H9 (cell line): ENCODE measurements around the gene CSTPP1. TPM values are rescaled to one million over a fixed set of nuclear protein-coding genes. Genes with fewer than 3 reads are reported as not detected.

Source experiments
- DNase-seq: peaks from one replicate; pipeline ENCODE4 v3.0.0-alpha.2; 2017
- H2AFZ ChIP-seq: one replicate; pipeline ENCODE4 v1.6.1; 2013; ENCODE audit warnings: mild to moderate bottlenecking, low read length, control low read depth, moderate library complexity
- H2AK5ac ChIP-seq: 2 replicates; pipeline ENCODE4 v1.6.1; 2013; ENCODE audit warnings: low read length, control low read depth, mixed read lengths; ENCODE audit not compliant: insufficient read length
- H2BK120ac ChIP-seq: one replicate; pipeline ENCODE4 v1.6.1; 2013; ENCODE audit warnings: low read depth, mild to moderate bottlenecking, low read length, control low read depth, inconsistent platforms; ENCODE audit not compliant: poor library complexity, severe bottlenecking
- H2BK12ac ChIP-seq: 2 replicates; pipeline ENCODE4 v1.6.1; 2013; ENCODE audit warnings: low read length, control low read depth, mixed read lengths, low read depth; ENCODE audit not compliant: insufficient read length
- H2BK15ac ChIP-seq: 2 replicates; pipeline ENCODE4 v1.6.1; 2013; ENCODE audit warnings: low read depth, low read length, control low read depth
- H2BK20ac ChIP-seq: one replicate; pipeline ENCODE4 v1.6.1; 2013; ENCODE audit warnings: low read depth, mild to moderate bottlenecking, low read length, control low read depth, inconsistent platforms; ENCODE audit not compliant: poor library complexity, severe bottlenecking
- H2BK5ac ChIP-seq: 2 replicates; pipeline ENCODE4 v1.6.1; 2013; ENCODE audit warnings: low read length, control low read depth, mixed read lengths; ENCODE audit not compliant: insufficient read length
- H3K14ac ChIP-seq: 2 replicates; pipeline ENCODE4 v1.6.1; 2013; ENCODE audit warnings: low read length, control low read depth; ENCODE audit not compliant: insufficient read depth
- H3K18ac ChIP-seq: 2 replicates; pipeline ENCODE4 v1.6.1; 2013; ENCODE audit warnings: low read depth, mild to moderate bottlenecking, mixed read lengths, low read length, control low read depth; ENCODE audit not compliant: insufficient read length
- H3K23ac ChIP-seq: 2 replicates; pipeline ENCODE4 v1.6.1; 2013; ENCODE audit warnings: low read length, control low read depth, mixed read lengths, low read depth; ENCODE audit not compliant: insufficient read length
- H3K23me2 ChIP-seq: 2 replicates; pipeline ENCODE4 v1.6.1; 2013; ENCODE audit warnings: low read depth, mild to moderate bottlenecking, mixed read lengths, low read length, control low read depth; ENCODE audit not compliant: insufficient read length, poor library complexity, severe bottlenecking
- H3K27ac ChIP-seq: 2 replicates; pipeline ENCODE4 v1.5.1; 2013; ENCODE audit warnings: low read length, control low read depth, mixed read lengths, low read depth; ENCODE audit not compliant: insufficient read length
- H3K27me3 ChIP-seq: 2 replicates; pipeline ENCODE4 v1.6.1; 2013; ENCODE audit warnings: low read length, control low read depth, inconsistent platforms; ENCODE audit not compliant: insufficient read depth
- H3K4ac ChIP-seq: 2 replicates; pipeline ENCODE4 v1.6.1; 2013; ENCODE audit warnings: low read depth, mild to moderate bottlenecking, control low read depth, inconsistent platforms, low read length, moderate library complexity
- H3K4me1 ChIP-seq: 2 replicates; pipeline ENCODE4 v1.6.1; 2013; ENCODE audit warnings: low read length, control low read depth, inconsistent platforms; ENCODE audit not compliant: insufficient read depth
- H3K4me2 ChIP-seq: 2 replicates; pipeline ENCODE4 v1.6.1; 2013; ENCODE audit warnings: low read length, control low read depth, mixed read lengths; ENCODE audit not compliant: insufficient read length, insufficient read depth
- H3K56ac ChIP-seq: 2 replicates; pipeline ENCODE4 v1.6.1; 2013; ENCODE audit warnings: low read depth, mild to moderate bottlenecking, mixed read lengths, low read length, control low read depth; ENCODE audit not compliant: insufficient read length
- H3K79me1 ChIP-seq: 2 replicates; pipeline ENCODE4 v1.6.1; 2013; ENCODE audit warnings: low read depth, mild to moderate bottlenecking, moderate library complexity, low read length, control low read depth, inconsistent platforms; ENCODE audit not compliant: insufficient read depth, poor library complexity, severe bottlenecking
- H3K79me2 ChIP-seq: 2 replicates; pipeline ENCODE4 v1.6.1; 2013; ENCODE audit warnings: low read length, control low read depth, inconsistent platforms; ENCODE audit not compliant: insufficient read depth
- H3K9ac ChIP-seq: 2 replicates; pipeline ENCODE4 v1.6.1; 2013; ENCODE audit warnings: low read length, control low read depth, mixed read lengths; ENCODE audit not compliant: insufficient read length; ENCODE audit errors: extremely low read depth
- H3K9me3 ChIP-seq: one replicate; pipeline ENCODE4 v1.6.1; 2013; ENCODE audit warnings: low read depth, low read length, inconsistent platforms; ENCODE audit not compliant: control insufficient read depth
- H3T11ph ChIP-seq: one replicate; pipeline ENCODE4 v1.6.1; 2013; ENCODE audit warnings: mild to moderate bottlenecking, low read length, control low read depth, inconsistent platforms
- H4K20me1 ChIP-seq: one replicate; pipeline ENCODE4 v1.6.1; 2013; ENCODE audit not compliant: control insufficient read depth, insufficient read length, insufficient read depth
- H4K5ac ChIP-seq: 2 replicates; pipeline ENCODE4 v1.6.1; 2013; ENCODE audit warnings: low read depth, mild to moderate bottlenecking, mixed read lengths, low read length, control low read depth; ENCODE audit not compliant: insufficient read length
- H4K8ac ChIP-seq: replicated peaks from 2 replicates; pipeline ENCODE4 v1.6.1; 2013; ENCODE audit warnings: low read length, control low read depth, mixed read lengths, low read depth; ENCODE audit not compliant: insufficient read length
- H4K91ac ChIP-seq: 2 replicates; pipeline ENCODE4 v1.6.1; 2013; ENCODE audit warnings: low read depth, mild to moderate bottlenecking, moderate library complexity, mixed read lengths, low read length, control low read depth; ENCODE audit not compliant: insufficient read length
- H3K27ac Mint-ChIP-seq, 3 experiments: 2 replicates in 2 of 3; 3 replicates in 1 of 3; pipeline ENCODE4 v1.8.0; 2020 to 2021; ENCODE audit warnings: mixed read lengths in 3 of 3, mild to moderate bottlenecking in 1 of 3, moderate library complexity in 1 of 3
- H3K27me3 Mint-ChIP-seq: 2 replicates; pipeline ENCODE4 v1.8.0; 2021; ENCODE audit warnings: low read depth, mild to moderate bottlenecking, moderate library complexity, mixed read lengths
- H3K36me3 Mint-ChIP-seq, 3 experiments: 2 replicates in 2 of 3; 3 replicates in 1 of 3; pipeline ENCODE4 v1.8.0; 2020 to 2021; ENCODE audit warnings: low read depth in 3 of 3, mixed read lengths in 3 of 3; ENCODE audit not compliant: insufficient read depth in 1 of 3
- H3K4me1 Mint-ChIP-seq, 2 experiments: 2 replicates each; pipeline ENCODE4 v1.8.0; 2020; ENCODE audit warnings: mixed read lengths in 2 of 2
- H3K4me3 Mint-ChIP-seq, 2 experiments: 2 replicates in 1 of 2; 3 replicates in 1 of 2; pipeline ENCODE4 v1.8.0; 2020 to 2021; ENCODE audit warnings: mild to moderate bottlenecking in 2 of 2, mixed read lengths in 2 of 2, moderate library complexity in 1 of 2
- H3K9me3 Mint-ChIP-seq, 2 experiments: 2 replicates in 1 of 2; 3 replicates in 1 of 2; pipeline ENCODE4 v1.8.0; 2020; ENCODE audit warnings: mild to moderate bottlenecking in 2 of 2, mixed read lengths in 2 of 2, moderate library complexity in 1 of 2
- WGBS: extraction: QIAGEN DNeasy Blood & Tissue Kit; methylation state at CpG from one replicate; pipeline ENCODE4 v1.1.7; 2013; ENCODE audit warnings: missing lambda C conversion rate, low lambda C conversion rate, mixed read lengths; ENCODE audit not compliant: insufficient read length; ENCODE audit errors: extremely low coverage; 5-methylcytosine and 5-hydroxymethylcytosine counted together
- total RNA-seq: library from RNA; stranded (reverse); gene quantifications from 2 replicates; pipeline ENCODE4 v1.2.1, GENCODE V29; 2021
- TF ChIP-seq, protein P1 (sequence below): fragments of 200-600 bp; sonication (generic); conservative IDR thresholded peaks from 3 replicates; pipeline ENCODE4 v1.8.0; 2021; ENCODE audit warnings: antibody characterized with exemption, mild to moderate bottlenecking

Gene CSTPP1
- total RNA-seq, 1 experiment from 2014 or later = 21.2 TPM

DNA sequence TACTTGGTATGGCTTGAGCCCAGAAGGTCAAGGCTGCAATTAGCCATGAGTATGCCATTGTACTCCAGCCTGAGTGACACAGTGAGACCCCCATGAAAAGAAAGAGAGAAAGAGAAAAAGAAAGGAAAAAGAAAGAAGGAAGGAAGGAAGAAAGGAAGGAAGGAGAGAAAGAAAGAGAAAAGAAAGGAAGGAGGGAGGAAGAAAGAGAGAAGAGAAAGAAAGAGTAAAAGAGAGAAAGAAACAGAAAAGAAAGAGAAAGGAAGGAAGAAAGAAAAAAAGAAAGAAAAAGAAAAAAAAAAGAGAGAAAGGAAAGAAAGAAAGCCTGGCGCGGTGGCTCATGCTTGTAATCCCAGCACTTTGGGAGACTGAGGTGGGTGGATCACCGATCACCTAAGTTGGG, 77.5 kb downstream of the CSTPP1 start:
- no peak overlapping the region for H4K8ac ChIP-seq
- no peaks in the 10 kb centered on the region for H3K23me2 ChIP-seq
- Mint-ChIP-seq H3K27ac (peak overlapping the region; percentile 37 to 73 (median 51); a peak in 2 of 7 replicates), H3K9me3 (no peaks in the 10 kb centered on the region; a peak in 1 of 5 replicates), H3K4me1 (peaks cover 6 to 11% of the 10 kb centered on the region in 2 experiments; a peak in 3 of 4 replicates), H3K27me3 (no peaks in the 10 kb centered on the region), H3K4me3 (no peak overlapping the region), H3K36me3 (no peaks in the 10 kb centered on the region)
- no peak overlapping the region for H2BK120ac ChIP-seq
- H3K4ac ChIP-seq = no peak overlapping the region
- H3K79me1 ChIP-seq = no peaks in the 10 kb centered on the region
- no peak overlapping the region for H2BK20ac ChIP-seq
- H3K9ac ChIP-seq = no peak overlapping the region
- no peak overlapping the region for H3K23ac ChIP-seq
- no peak overlapping the region for H3K18ac ChIP-seq
- no peak overlapping the region for H2BK15ac ChIP-seq
- no peak overlapping the region for H2AK5ac ChIP-seq
- no peak for DNase-seq
- no peak overlapping the region for H3T11ph ChIP-seq
- no peak overlapping the region for H2BK5ac ChIP-seq
- H3K4me1 ChIP-seq = no peaks in the 10 kb centered on the region
- H2BK12ac ChIP-seq = no peak overlapping the region
- H4K91ac ChIP-seq = no peak overlapping the region
- no peak overlapping the region for H3K56ac ChIP-seq
- H3K79me2 ChIP-seq = no peaks in the 10 kb centered on the region
- H3K27me3 ChIP-seq = no peaks in the 10 kb centered on the region
- H3K14ac ChIP-seq = no peak overlapping the region
- no peak overlapping the region for H3K27ac ChIP-seq
- H3K9me3 ChIP-seq = no peaks in the 10 kb centered on the region
- TF ChIP-seq, protein P1, sequence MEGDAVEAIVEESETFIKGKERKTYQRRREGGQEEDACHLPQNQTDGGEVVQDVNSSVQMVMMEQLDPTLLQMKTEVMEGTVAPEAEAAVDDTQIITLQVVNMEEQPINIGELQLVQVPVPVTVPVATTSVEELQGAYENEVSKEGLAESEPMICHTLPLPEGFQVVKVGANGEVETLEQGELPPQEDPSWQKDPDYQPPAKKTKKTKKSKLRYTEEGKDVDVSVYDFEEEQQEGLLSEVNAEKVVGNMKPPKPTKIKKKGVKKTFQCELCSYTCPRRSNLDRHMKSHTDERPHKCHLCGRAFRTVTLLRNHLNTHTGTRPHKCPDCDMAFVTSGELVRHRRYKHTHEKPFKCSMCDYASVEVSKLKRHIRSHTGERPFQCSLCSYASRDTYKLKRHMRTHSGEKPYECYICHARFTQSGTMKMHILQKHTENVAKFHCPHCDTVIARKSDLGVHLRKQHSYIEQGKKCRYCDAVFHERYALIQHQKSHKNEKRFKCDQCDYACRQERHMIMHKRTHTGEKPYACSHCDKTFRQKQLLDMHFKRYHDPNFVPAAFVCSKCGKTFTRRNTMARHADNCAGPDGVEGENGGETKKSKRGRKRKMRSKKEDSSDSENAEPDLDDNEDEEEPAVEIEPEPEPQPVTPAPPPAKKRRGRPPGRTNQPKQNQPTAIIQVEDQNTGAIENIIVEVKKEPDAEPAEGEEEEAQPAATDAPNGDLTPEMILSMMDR = no peak
- no peak overlapping the region for H3K4me2 ChIP-seq
- no peak overlapping the region for H4K5ac ChIP-seq
- H2AFZ ChIP-seq = no peak overlapping the region
- no CpG with 5 or more reads among the region's 3 CpGs for WGBS
- no peaks in the 10 kb centered on the region for H4K20me1 ChIP-seq
